ENCODE data around the gene CHAC1. TPM values are rescaled to one million over a fixed set of nuclear protein-coding genes. Genes with fewer than 3 reads are reported as not detected.

CHAC1 gene
- total and polyA plus RNA-seq, 2 of the 13 experiments (the other 11 are each of a cell fraction or from before 2014, with no cell fraction given), result 0.44 TPM; not detected in 1

DNA sequence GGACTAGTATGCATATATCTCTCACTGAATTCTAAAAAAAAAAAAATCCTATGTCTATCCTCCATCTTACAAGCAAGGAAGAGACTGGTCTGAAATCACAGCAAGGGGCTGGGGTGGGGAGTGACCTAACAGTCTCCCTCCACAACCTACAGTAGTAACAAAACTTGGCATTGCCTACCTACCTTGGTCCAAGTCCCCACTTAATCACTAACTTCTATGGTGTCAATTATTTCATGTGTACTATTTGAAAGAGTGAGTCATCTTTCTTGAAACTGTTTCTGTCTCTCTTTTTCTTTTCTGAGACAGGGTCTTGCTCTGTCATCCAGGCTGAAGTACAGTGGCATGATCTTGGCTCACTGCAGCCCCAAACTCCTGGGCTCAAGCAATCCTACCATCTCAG, 36.8 kb downstream of the CHAC1 start (continued):
- TF ChIP-seq SP1 (IDR thresholded peaks at IDR 0.05), result no peak
- no peak for TF ChIP-seq SP1 (CRISPR knock-in tag; IDR thresholded peaks at IDR 0.05)

- Histone ChIP-seq H3K36me3 (replicated peaks in 1 of 2; ENCODE audit: control insufficient read depth in 1 of 2, insufficient read depth in 2 of 2, low read length in 2 of 2) (peaks cover 22 to 49% of the 10 kb centered on the region in 2 experiments), H3K4me2 (ENCODE audit: low read depth, low read length) (no peak overlapping the region), H4K20me1 (ENCODE audit: insufficient read depth, low read length) (no peaks in the 10 kb centered on the region), H2AFZ (ENCODE audit: low read length) (no peak overlapping the region), H3K9ac (ENCODE audit: insufficient read depth, low read depth, low read length) (no peak overlapping the region), H3K4me1 (ENCODE audit: insufficient read depth, low read length) (no peaks in the 10 kb centered on the region), H3K79me2 (ENCODE audit: insufficient read depth, low read length) (no peaks in the 10 kb centered on the region), H3K27ac (ENCODE audit: extremely low read length, insufficient read depth, low read length) (no peak overlapping the region), H3K27me3 (ENCODE audit: control insufficient read depth in 1 of 2, insufficient read depth in 2 of 2, low read length in 2 of 2) (no peaks in the 10 kb centered on the region), H3K9me3 (ENCODE audit: low read length) (no peaks in the 10 kb centered on the region), H3K4me3 (replicated peaks in 1 of 3; ENCODE audit: insufficient read depth in 1 of 3, low read depth in 2 of 3, low read length in 3 of 3) (no peak overlapping the region)
- no TSS peak for BruUV-seq (replicated peaks)
- intact Hi-C loops (cut with micrococcal nuclease; ENCODE audit: unreplicated experiment), result no loop called here
- CTCF ChIA-PET (ENCODE audit: low intra/inter-chr PET ratio, low total read pairs), result no interaction called here
- no peak for TF ChIP-seq ZNF83 (CRISPR knock-in tag; IDR thresholded peaks at IDR 0.05; ENCODE audit: borderline replicate concordance)
- no peak for TF ChIP-seq ZNF552 (CRISPR knock-in tag; IDR thresholded peaks at IDR 0.05; ENCODE audit: borderline replicate concordance)
- no peak for TF ChIP-seq ZNF580 (CRISPR knock-in tag; IDR thresholded peaks at IDR 0.05; ENCODE audit: borderline replicate concordance, low read depth)
- no peak for TF ChIP-seq CHCHD3 (CRISPR knock-in tag; IDR thresholded peaks at IDR 0.05)
- TF ChIP-seq MAFG (CRISPR knock-in tag; IDR thresholded peaks at IDR 0.05), result no peak
- TF ChIP-seq YEATS4 (CRISPR knock-in tag; IDR thresholded peaks at IDR 0.05; ENCODE audit: borderline replicate concordance), result no peak
- no peak for TF ChIP-seq TARDBP (CRISPR knock-in tag; IDR thresholded peaks at IDR 0.05)
- no peak for TF ChIP-seq ATM (IDR thresholded peaks at IDR 0.05; ENCODE audit: borderline replicate concordance)
- TF ChIP-seq ZNF441 (CRISPR knock-in tag; IDR thresholded peaks at IDR 0.05; ENCODE audit: borderline replicate concordance), result no peak
- TF ChIP-seq TFDP2 (CRISPR knock-in tag; IDR thresholded peaks at IDR 0.05), result no peak
- TF ChIP-seq MAF1 (CRISPR knock-in tag; IDR thresholded peaks at IDR 0.05; ENCODE audit: borderline replicate concordance), result no peak
- TF ChIP-seq TAF15 (IDR thresholded peaks at IDR 0.05; ENCODE audit: low read depth, low read length, poor library complexity, severe bottlenecking), result no peak
- TF ChIP-seq, protein P1, sequence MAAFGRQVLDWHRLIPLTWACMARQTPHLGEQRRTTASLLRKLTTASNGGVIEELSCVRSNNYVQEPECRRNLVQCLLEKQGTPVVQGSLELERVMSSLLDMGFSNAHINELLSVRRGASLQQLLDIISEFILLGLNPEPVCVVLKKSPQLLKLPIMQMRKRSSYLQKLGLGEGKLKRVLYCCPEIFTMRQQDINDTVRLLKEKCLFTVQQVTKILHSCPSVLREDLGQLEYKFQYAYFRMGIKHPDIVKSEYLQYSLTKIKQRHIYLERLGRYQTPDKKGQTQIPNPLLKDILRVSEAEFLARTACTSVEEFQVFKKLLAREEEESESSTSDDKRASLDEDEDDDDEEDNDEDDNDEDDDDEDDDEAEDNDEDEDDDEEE (CRISPR knock-in tag; IDR thresholded peaks at IDR 0.05), result no peak
- DNase-seq (ENCODE audit: low spot score), result no peak
- FAIRE-seq, result no peak
- 0% methylated on average over 1 of the region's 1 CpG for WGBS (ENCODE audit: low lambda C conversion rate)
- in situ Hi-C loops (cut with HindIII; ENCODE audit: extremely low pct_ligation_motif_present, low pct_unique_long_range_greater_than_20kb), result no loop called here
- POLR2A ChIA-PET, result interaction anchor here (0.5 kb wide), 1 partner anchor 215 kb away, joined by 3 read pairs; no protein-coding TSS in a partner anchor
- no peak for ATAC-seq
Measured at GRCh38 chr15:40990789-40991188, 37.5 kb downstream of the CHAC1 start.
